ENCODE results near the gene SNRPA1. TPM values are rescaled to one million over a fixed set of nuclear protein-coding genes. Genes with fewer than 3 reads are reported as not detected.

Gene SNRPA1
- total and polyA plus RNA-seq, 9 of the 15 experiments (the other 6 are each of a cell fraction or from before 2014, with no cell fraction given), result 62.7 to 245 (median 189) TPM

- no peaks in the 10 kb centered on the region for H3K9me3 ChIP-seq (replicated peaks; ENCODE audit: control insufficient read depth, insufficient read depth, low read depth, low read length)
- no peaks in the 10 kb centered on the region for H3K4me1 ChIP-seq (replicated peaks in 1 of 2; ENCODE audit: control insufficient read depth in 2 of 2, insufficient read depth in 2 of 2, low read length in 2 of 2)
- in situ Hi-C loops (cut with MboI) (no loop called here), intact Hi-C loops (cut with micrococcal nuclease) (no loop called here)
- no peaks in the 10 kb centered on the region for H3K36me3 ChIP-seq (ENCODE audit: control insufficient read depth, insufficient read depth, low read length)
- no TSS peak for BruUV-seq (replicated peaks)
- no peaks in the 10 kb centered on the region for H3K9me1 ChIP-seq (ENCODE audit: control insufficient read depth, insufficient read depth, low read length)
- H3K4me3 ChIP-seq, result no peak overlapping the region
- H3K4me2 ChIP-seq (ENCODE audit: insufficient read depth, low read length), result no peak overlapping the region
- TF ChIP-seq TARDBP (IDR thresholded peaks at IDR 0.05) (no peak), DNMT1 (IDR thresholded peaks at IDR 0.05) (no peak), ZNF518B (CRISPR knock-in tag; IDR thresholded peaks at IDR 0.05) (no peak)
- no peak overlapping the region for H3K27ac ChIP-seq (ENCODE audit: extremely low read depth, low read depth, low read length)
- DNase-seq (ENCODE audit: extremely low read depth in 1 of 4, low spot score in 3 of 4), result no peak
- POLR2A ChIA-PET, result interaction anchor here (0.6 kb wide), 1 partner anchor 16 kb away, joined by 3 read pairs; no protein-coding TSS in a partner anchor
- CTCF ChIA-PET (ENCODE audit: low intra/inter-chr PET ratio), result no interaction called here
- WGBS (ENCODE audit: insufficient coverage, low coverage, missing lambda C conversion rate), result 45% methylated on average over 6 of the region's 6 CpGs
- no peak for ATAC-seq
- no peak overlapping the region for H3K9ac ChIP-seq (ENCODE audit: insufficient read depth in 1 of 2, low read depth in 2 of 2, low read length in 2 of 2)
- H3K79me2 ChIP-seq (ENCODE audit: control insufficient read depth, insufficient read depth, low read length), result no peaks in the 10 kb centered on the region
- H4K20me1 ChIP-seq (replicated peaks; ENCODE audit: control insufficient read depth, insufficient read depth, low read length), result no peaks in the 10 kb centered on the region; the same call in 1 of the 2 replicates
- H2AFZ ChIP-seq (ENCODE audit: low read depth, low read length), result no peak overlapping the region
- no peak for FAIRE-seq
- peaks cover 0 to 40% of the 10 kb centered on the region in 2 experiments; a peak in 3 of 5 replicates for H3K27me3 ChIP-seq (ENCODE audit: control insufficient read depth in 2 of 2, insufficient read depth in 2 of 2, low read length in 2 of 2)
Measured at GRCh38 chr15:101317336-101317872, 22.4 kb upstream of the SNRPA1 start.

Measured in K562 (cell line).